HepG2 (cell line): Measurements from ENCODE around the gene CNP. TPM values are rescaled to one million over a fixed set of nuclear protein-coding genes. Genes with fewer than 3 reads are reported as not detected.

Experiments used
- ATF7 ChIP-seq, 2 experiments: fragments of 450-650 bp in 1 of 2; sonication (generic) in 1 of 2; formaldehyde crosslinking in 1 of 2; IDR thresholded peaks; 2 replicates each; pipeline versions ENCODE4 v1.4.0 to v1.6.1; 2016 to 2020; ENCODE audit warnings: antibody characterized with exemption in 1 of 2, mild to moderate bottlenecking in 1 of 2, missing genetic modification reagents in 1 of 2
- IKZF1 ChIP-seq: fragments of 450-650 bp; IDR thresholded peaks from 2 replicates; pipeline ENCODE4 v1.7.1; 2016
- ISL2 ChIP-seq: sonication (generic); formaldehyde crosslinking; IDR thresholded peaks from 2 replicates; pipeline ENCODE4 v1.5.0; 2020; ENCODE audit warnings: missing genetic modification reagents
- KAT8 ChIP-seq: IDR thresholded peaks from 2 replicates; pipeline ENCODE4 v1.6.1; 2016; ENCODE audit warnings: missing genetic modification reagents, missing compliant biosample characterization
- KLF16 ChIP-seq, 2 experiments: sonication (generic) in 1 of 2; formaldehyde crosslinking in 1 of 2; IDR thresholded peaks; 2 replicates each; pipeline versions ENCODE4 v1.6.1 to v1.8.0; 2016 to 2023; ENCODE audit warnings: missing genetic modification reagents in 2 of 2, missing compliant biosample characterization in 1 of 2
- PHF5A ChIP-seq: IDR thresholded peaks from one replicate; pipeline ENCODE4 v1.6.1; 2018; ENCODE audit warnings: low read depth, missing genetic modification reagents; ENCODE audit not compliant: unreplicated experiment
- RBM39 ChIP-seq: fragments of 200-400 bp; formaldehyde crosslinking; IDR thresholded peaks from one replicate; pipeline ENCODE4 v1.6.1; 2018; ENCODE audit warnings: antibody characterized with exemption, mild to moderate bottlenecking, low read depth, low read length; ENCODE audit not compliant: poor library complexity, severe bottlenecking
- REL ChIP-seq: sonication (generic); formaldehyde crosslinking; conservative IDR thresholded peaks from 2 replicates; pipeline ENCODE4 v1.8.0; 2022; ENCODE audit warnings: mild to moderate bottlenecking, missing genetic modification reagents, moderate library complexity
- RXRA ChIP-seq: sonication (generic); formaldehyde crosslinking; IDR thresholded peaks from 2 replicates; pipeline ENCODE4 v1.5.1; 2020; ENCODE audit warnings: missing genetic modification reagents
- TP53 ChIP-seq: sonication (generic); formaldehyde crosslinking; conservative IDR thresholded peaks from 2 replicates; pipeline ENCODE4 v1.4.0; 2020; ENCODE audit warnings: missing genetic modification reagents
- YY1 ChIP-seq: IDR thresholded peaks from 2 replicates; pipeline ENCODE4 v1.6.1; 2011; ENCODE audit warnings: low read length, low read depth, moderate library complexity, mild to moderate bottlenecking; ENCODE audit not compliant: insufficient read depth, insufficient replicate concordance
- ZBTB1 ChIP-seq: sonication (generic); formaldehyde crosslinking; IDR thresholded peaks from 2 replicates; pipeline ENCODE4 v1.4.0; 2020; ENCODE audit warnings: missing genetic modification reagents, borderline replicate concordance
- ZBTB3 ChIP-seq: sonication (generic); formaldehyde crosslinking; IDR thresholded peaks from 2 replicates; pipeline ENCODE4 v1.4.0; 2020; ENCODE audit warnings: low read depth, mild to moderate bottlenecking, moderate library complexity, missing genetic modification reagents, borderline replicate concordance
- ZNF224 ChIP-seq: sonication (generic); formaldehyde crosslinking; IDR thresholded peaks from 2 replicates; pipeline ENCODE4 v1.5.0; 2020; ENCODE audit warnings: mild to moderate bottlenecking, missing genetic modification reagents
- ZNF326 ChIP-seq: sonication (generic); formaldehyde crosslinking; IDR thresholded peaks from 2 replicates; pipeline ENCODE4 v1.4.0; 2020; ENCODE audit warnings: missing genetic modification reagents, borderline replicate concordance
- ZNF460 ChIP-seq: sonication (generic); formaldehyde crosslinking; IDR thresholded peaks from 2 replicates; pipeline ENCODE4 v1.5.1; 2020; ENCODE audit warnings: missing genetic modification reagents, mild to moderate bottlenecking, borderline replicate concordance
- ZNF552 ChIP-seq: sonication (generic); formaldehyde crosslinking; IDR thresholded peaks from 2 replicates; pipeline ENCODE4 v1.9.0; 2022; ENCODE audit warnings: missing genetic modification reagents, mild to moderate bottlenecking, borderline replicate concordance
- ZSCAN31 ChIP-seq: sonication (generic); formaldehyde crosslinking; IDR thresholded peaks from 2 replicates; pipeline ENCODE4 v1.5.0; 2020; ENCODE audit warnings: low read depth, mild to moderate bottlenecking, missing genetic modification reagents
- polyA plus RNA-seq, 8 experiments: library from polyadenylated mRNA; depleted of rRNA in 3 of 8; stranded (reverse) in 7 of 8; unstranded in 1 of 8; fragments of >200 nt; fragmentation: Illumina TruSeq in 4 of 8; extraction: Trizol in 4 of 8; gene quantifications; 2 replicates each; pipeline versions ENCODE4 v1.2.1 to v1.2.3, GENCODE V29; 2011 to 2016; ENCODE audit warnings: low read depth in 4 of 8, missing spikeins in 1 of 8, mixed read lengths in 1 of 8; ENCODE audit not compliant: insufficient read depth in 1 of 8
- total RNA-seq, 5 experiments: library from RNA; depleted of rRNA; stranded (reverse); fragments of >200 nt; fragmentation: Illumina TruSeq; extraction: Trizol; gene quantifications; 2 replicates each; pipeline ENCODE4 v1.2.3, GENCODE V29; 2016; ENCODE audit warnings: low read depth in 1 of 5
- TF ChIP-seq, protein P1 (sequence below): conservative IDR thresholded peaks from 2 replicates; pipeline ENCODE4 v1.6.1; 2018; ENCODE audit warnings: missing genetic modification reagents
- TF ChIP-seq, protein P2 (sequence below): sonication (generic); formaldehyde crosslinking; IDR thresholded peaks from 2 replicates; pipeline ENCODE4 v1.8.0; 2022; ENCODE audit warnings: missing genetic modification reagents, low read depth, mild to moderate bottlenecking, borderline replicate concordance
- TF ChIP-seq, protein P3 (sequence below): sonication (generic); formaldehyde crosslinking; IDR thresholded peaks from 2 replicates; pipeline ENCODE4 v1.4.0; 2020; ENCODE audit warnings: missing genetic modification reagents, borderline replicate concordance
- TF ChIP-seq, protein P4 (sequence below): sonication (generic); formaldehyde crosslinking; conservative IDR thresholded peaks from 2 replicates; pipeline ENCODE4 v1.8.1; 2023; ENCODE audit warnings: missing genetic modification reagents

Gene CNP
- total and polyA plus RNA-seq, 2 of the 13 experiments (the other 11 are each of a cell fraction or from before 2014, with no cell fraction given) = 97.2 to 161 TPM

DNA sequence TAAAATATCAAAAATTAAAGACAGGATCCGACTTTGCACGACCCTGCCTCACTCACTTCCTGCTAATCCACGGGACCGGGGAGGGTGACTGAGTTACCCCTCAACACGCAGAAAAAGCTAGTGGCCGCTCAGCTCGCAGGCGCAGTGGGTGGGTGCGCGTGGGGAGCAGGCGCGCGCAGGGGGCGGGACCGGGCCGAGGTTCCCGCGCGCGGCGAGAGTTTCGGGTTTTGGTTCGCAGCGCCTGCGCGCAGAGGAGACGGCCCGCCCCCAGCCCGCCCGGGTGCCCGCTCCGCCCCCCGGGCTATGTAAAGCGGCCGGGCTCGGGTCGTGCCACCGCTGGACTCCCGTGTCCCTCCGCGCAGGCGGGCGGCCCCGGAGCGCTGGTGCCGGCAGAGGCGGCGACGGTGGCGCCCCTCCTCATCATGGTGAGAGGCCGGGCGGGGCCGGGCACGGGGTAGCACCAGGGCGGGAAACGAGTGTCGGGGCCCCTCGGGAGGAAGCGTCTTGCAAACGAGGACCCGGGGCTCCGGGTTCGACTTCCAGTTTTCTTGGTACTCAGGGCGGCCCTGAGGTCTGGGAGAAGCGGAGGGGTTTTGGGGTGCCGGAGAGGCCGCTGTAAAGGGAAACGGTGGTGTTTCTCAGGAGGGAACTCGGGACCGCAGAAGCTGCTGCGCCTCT lies at the start of gene CNP (continued):
- TF ChIP-seq ZBTB1 (CRISPR knock-in tag) = no peak
- TF ChIP-seq ZNF326 = 0 out of 2 replicates have a peak, but pooled peaks have one; percentile 7
- TF ChIP-seq PHF5A (CRISPR knock-in tag) = peak; percentile 91
- no peak for TF ChIP-seq TP53 (CRISPR knock-in tag)
- TF ChIP-seq ISL2 (CRISPR knock-in tag) = peak; percentile 59; the same call in 1 of the 2 replicates
- TF ChIP-seq, protein P1, sequence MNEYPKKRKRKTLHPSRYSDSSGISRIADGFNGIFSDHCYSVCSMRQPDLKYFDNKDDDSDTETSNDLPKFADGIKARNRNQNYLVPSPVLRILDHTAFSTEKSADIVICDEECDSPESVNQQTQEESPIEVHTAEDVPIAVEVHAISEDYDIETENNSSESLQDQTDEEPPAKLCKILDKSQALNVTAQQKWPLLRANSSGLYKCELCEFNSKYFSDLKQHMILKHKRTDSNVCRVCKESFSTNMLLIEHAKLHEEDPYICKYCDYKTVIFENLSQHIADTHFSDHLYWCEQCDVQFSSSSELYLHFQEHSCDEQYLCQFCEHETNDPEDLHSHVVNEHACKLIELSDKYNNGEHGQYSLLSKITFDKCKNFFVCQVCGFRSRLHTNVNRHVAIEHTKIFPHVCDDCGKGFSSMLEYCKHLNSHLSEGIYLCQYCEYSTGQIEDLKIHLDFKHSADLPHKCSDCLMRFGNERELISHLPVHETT = peak; percentile 79
- TF ChIP-seq YY1 = peak; percentile 84
- TF ChIP-seq, protein P2, sequence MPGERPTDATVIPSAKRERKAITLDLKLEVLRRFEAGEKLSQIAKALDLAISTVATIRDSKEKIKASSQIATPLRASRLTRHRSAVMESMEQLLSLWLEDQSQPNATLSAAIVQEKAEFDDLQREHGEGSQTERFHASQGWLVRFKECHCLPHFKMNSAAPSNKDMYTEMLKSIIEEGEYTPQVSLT (CRISPR knock-in tag) = peak; percentile 8; the same call in 1 of the 2 replicates
- TF ChIP-seq, protein P3, sequence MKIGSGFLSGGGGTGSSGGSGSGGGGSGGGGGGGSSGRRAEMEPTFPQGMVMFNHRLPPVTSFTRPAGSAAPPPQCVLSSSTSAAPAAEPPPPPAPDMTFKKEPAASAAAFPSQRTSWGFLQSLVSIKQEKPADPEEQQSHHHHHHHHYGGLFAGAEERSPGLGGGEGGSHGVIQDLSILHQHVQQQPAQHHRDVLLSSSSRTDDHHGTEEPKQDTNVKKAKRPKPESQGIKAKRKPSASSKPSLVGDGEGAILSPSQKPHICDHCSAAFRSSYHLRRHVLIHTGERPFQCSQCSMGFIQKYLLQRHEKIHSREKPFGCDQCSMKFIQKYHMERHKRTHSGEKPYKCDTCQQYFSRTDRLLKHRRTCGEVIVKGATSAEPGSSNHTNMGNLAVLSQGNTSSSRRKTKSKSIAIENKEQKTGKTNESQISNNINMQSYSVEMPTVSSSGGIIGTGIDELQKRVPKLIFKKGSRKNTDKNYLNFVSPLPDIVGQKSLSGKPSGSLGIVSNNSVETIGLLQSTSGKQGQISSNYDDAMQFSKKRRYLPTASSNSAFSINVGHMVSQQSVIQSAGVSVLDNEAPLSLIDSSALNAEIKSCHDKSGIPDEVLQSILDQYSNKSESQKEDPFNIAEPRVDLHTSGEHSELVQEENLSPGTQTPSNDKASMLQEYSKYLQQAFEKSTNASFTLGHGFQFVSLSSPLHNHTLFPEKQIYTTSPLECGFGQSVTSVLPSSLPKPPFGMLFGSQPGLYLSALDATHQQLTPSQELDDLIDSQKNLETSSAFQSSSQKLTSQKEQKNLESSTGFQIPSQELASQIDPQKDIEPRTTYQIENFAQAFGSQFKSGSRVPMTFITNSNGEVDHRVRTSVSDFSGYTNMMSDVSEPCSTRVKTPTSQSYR (CRISPR knock-in tag) = peak; percentile 45; the same call in 1 of the 2 replicates
- peak; percentile 84 for TF ChIP-seq KAT8 (CRISPR knock-in tag)
- TF ChIP-seq ATF7 (IDR thresholded peaks at IDR 0.05) = no peak
- 0 out of 2 replicates have a peak, but pooled peaks have one; percentile 44 for TF ChIP-seq ATF7 (CRISPR knock-in tag; IDR thresholded peaks at IDR 0.05)
- TF ChIP-seq, protein P4, sequence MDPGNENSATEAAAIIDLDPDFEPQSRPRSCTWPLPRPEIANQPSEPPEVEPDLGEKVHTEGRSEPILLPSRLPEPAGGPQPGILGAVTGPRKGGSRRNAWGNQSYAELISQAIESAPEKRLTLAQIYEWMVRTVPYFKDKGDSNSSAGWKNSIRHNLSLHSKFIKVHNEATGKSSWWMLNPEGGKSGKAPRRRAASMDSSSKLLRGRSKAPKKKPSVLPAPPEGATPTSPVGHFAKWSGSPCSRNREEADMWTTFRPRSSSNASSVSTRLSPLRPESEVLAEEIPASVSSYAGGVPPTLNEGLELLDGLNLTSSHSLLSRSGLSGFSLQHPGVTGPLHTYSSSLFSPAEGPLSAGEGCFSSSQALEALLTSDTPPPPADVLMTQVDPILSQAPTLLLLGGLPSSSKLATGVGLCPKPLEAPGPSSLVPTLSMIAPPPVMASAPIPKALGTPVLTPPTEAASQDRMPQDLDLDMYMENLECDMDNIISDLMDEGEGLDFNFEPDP = no peak
- no peak for TF ChIP-seq RBM39
- TF ChIP-seq ZNF224 (CRISPR knock-in tag) = peak; percentile 65; the same call in 1 of the 2 replicates
- no peak for TF ChIP-seq ZBTB3 (CRISPR knock-in tag)
- no peak for TF ChIP-seq IKZF1
- TF ChIP-seq ZNF460 (CRISPR knock-in tag) = no peak
- TF ChIP-seq RXRA (CRISPR knock-in tag) = no peak; the same call in 1 of the 2 replicates
- peak; percentile 36; the same call in 1 of the 2 replicates for TF ChIP-seq ZSCAN31
- TF ChIP-seq ZNF552 = no peak
- peak; percentile 72 to 90; a peak in 3 of 4 replicates for TF ChIP-seq KLF16 (CRISPR knock-in tag; IDR thresholded peaks at IDR 0.05)
- peak; percentile 95 for TF ChIP-seq REL (CRISPR knock-in tag)
